SK-N-SH (cell line): ENCODE measurements around the gene SPINK14.

ENCODE experiments used
- CHD2 ChIP-seq: fragments of 150-350 bp; IDR thresholded peaks from 2 replicates; pipeline ENCODE4 v1.6.1; 2018; ENCODE audit warnings: low read length; ENCODE audit not compliant: partially characterized antibody
- RXRA ChIP-seq: IDR thresholded peaks from 2 replicates; pipeline ENCODE4 v1.4.0; 2012; ENCODE audit warnings: low read depth, mild to moderate bottlenecking, borderline replicate concordance
- TF ChIP-seq, protein P1 (sequence below): fragments of 200-600 bp; sonication (generic); IDR thresholded peaks from 2 replicates; pipeline ENCODE4 v1.6.1; 2017; ENCODE audit warnings: antibody characterized with exemption, mild to moderate bottlenecking, moderate library complexity

DNA sequence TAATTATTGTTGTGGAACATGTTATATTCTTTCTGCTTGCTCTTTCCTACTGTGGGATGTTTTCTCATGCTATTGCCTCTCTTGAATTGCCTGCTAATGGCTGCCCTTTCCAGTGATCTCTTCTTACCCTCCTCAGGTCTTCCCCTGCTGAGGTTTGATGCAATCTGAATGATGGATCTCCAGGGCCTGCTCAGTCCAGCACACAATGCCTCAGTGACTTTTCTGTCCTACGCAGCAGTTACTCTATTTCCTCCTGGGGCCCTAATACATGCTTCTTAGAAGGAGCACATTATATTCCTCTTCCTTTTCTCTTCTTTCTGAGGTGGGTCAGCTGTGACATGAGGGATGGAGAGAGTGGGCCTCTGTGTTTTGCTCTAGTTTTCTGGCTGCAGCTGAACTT lies at the start of gene SPINK14:
- TF ChIP-seq RXRA (no peak), CHD2 (no peak)
- TF ChIP-seq, protein P1, sequence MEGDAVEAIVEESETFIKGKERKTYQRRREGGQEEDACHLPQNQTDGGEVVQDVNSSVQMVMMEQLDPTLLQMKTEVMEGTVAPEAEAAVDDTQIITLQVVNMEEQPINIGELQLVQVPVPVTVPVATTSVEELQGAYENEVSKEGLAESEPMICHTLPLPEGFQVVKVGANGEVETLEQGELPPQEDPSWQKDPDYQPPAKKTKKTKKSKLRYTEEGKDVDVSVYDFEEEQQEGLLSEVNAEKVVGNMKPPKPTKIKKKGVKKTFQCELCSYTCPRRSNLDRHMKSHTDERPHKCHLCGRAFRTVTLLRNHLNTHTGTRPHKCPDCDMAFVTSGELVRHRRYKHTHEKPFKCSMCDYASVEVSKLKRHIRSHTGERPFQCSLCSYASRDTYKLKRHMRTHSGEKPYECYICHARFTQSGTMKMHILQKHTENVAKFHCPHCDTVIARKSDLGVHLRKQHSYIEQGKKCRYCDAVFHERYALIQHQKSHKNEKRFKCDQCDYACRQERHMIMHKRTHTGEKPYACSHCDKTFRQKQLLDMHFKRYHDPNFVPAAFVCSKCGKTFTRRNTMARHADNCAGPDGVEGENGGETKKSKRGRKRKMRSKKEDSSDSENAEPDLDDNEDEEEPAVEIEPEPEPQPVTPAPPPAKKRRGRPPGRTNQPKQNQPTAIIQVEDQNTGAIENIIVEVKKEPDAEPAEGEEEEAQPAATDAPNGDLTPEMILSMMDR = no peak
